ENCODE data around the gene TANGO6. TPM values are rescaled to one million over a fixed set of nuclear protein-coding genes. Genes with fewer than 3 reads are reported as not detected.

TANGO6 gene
- total RNA-seq, 2 donors from 2014 or later: 24.1 to 36.3 TPM

- H3K9me3 Mint-ChIP-seq: no peaks in the 10 kb centered on the region
- H3K27me3 Mint-ChIP-seq: no peaks in the 10 kb centered on the region
- no peak overlapping the region for H3K27ac Mint-ChIP-seq
- H3K36me3 Mint-ChIP-seq (ENCODE audit: low read depth): peaks cover 5% of the 10 kb centered on the region
- H3K4me3 Mint-ChIP-seq: no peak overlapping the region
- no peak for ATAC-seq (replicated peaks)
- no peaks in the 10 kb centered on the region for H3K4me1 Mint-ChIP-seq
Measured at GRCh38 chr16:68951991-68952877, 108.9 kb downstream of the TANGO6 start.

GRCh38 chr16:68954911-68955635, 111.7 kb downstream of the TANGO6 start:
- Mint-ChIP-seq H3K9me3 (no peaks in the 10 kb centered on the region), H3K4me1 (no peaks in the 10 kb centered on the region), H3K27ac (no peak overlapping the region), H3K4me3 (no peak overlapping the region), H3K36me3 (ENCODE audit: low read depth) (no peaks in the 10 kb centered on the region), H3K27me3 (no peaks in the 10 kb centered on the region)
- ATAC-seq (replicated peaks): no peak

GRCh38 chr16:68960910-68961309, 117.6 kb downstream of the TANGO6 start:
- Mint-ChIP-seq H3K27me3 (no peaks in the 10 kb centered on the region), H3K27ac (no peak overlapping the region), H3K4me1 (no peaks in the 10 kb centered on the region), H3K9me3 (no peaks in the 10 kb centered on the region), H3K36me3 (ENCODE audit: low read depth) (peaks cover 11% of the 10 kb centered on the region), H3K4me3 (no peak overlapping the region)
- no peak for ATAC-seq (replicated peaks)

GRCh38 chr16:68961778-68962402, 118.6 kb downstream of the TANGO6 start:
- Mint-ChIP-seq H3K4me3 (no peak overlapping the region), H3K27me3 (no peaks in the 10 kb centered on the region), H3K36me3 (ENCODE audit: low read depth) (peaks cover 11% of the 10 kb centered on the region), H3K4me1 (no peaks in the 10 kb centered on the region), H3K9me3 (no peaks in the 10 kb centered on the region), H3K27ac (no peak overlapping the region)
- no peak for ATAC-seq (replicated peaks)

- Mint-ChIP-seq H3K27ac (no peak overlapping the region), H3K27me3 (no peaks in the 10 kb centered on the region), H3K9me3 (no peaks in the 10 kb centered on the region), H3K36me3 (ENCODE audit: low read depth) (peaks cover 33% of the 10 kb centered on the region), H3K4me3 (no peak overlapping the region), H3K4me1 (no peaks in the 10 kb centered on the region)
- no peak for ATAC-seq (replicated peaks)
Measured at GRCh38 chr16:68969338-68969737, 126.0 kb downstream of the TANGO6 start.

- H3K4me1 Mint-ChIP-seq: no peaks in the 10 kb centered on the region
- H3K9me3 Mint-ChIP-seq: no peaks in the 10 kb centered on the region
- H3K27me3 Mint-ChIP-seq: no peaks in the 10 kb centered on the region
- peaks cover 60% of the 10 kb centered on the region for H3K36me3 Mint-ChIP-seq (ENCODE audit: low read depth)
- no peak overlapping the region for H3K27ac Mint-ChIP-seq
- ATAC-seq (replicated peaks): no peak
- H3K4me3 Mint-ChIP-seq: no peak overlapping the region
Measured at GRCh38 chr16:68972013-68972412, 128.7 kb downstream of the TANGO6 start.

GRCh38 chr16:68972720-68973119, 129.4 kb downstream of the TANGO6 start:
- no peaks in the 10 kb centered on the region for H3K27me3 Mint-ChIP-seq
- H3K27ac Mint-ChIP-seq: no peak overlapping the region
- no peak for ATAC-seq (replicated peaks)
- H3K4me1 Mint-ChIP-seq: no peaks in the 10 kb centered on the region
- H3K36me3 Mint-ChIP-seq (ENCODE audit: low read depth): peaks cover 57% of the 10 kb centered on the region
- H3K9me3 Mint-ChIP-seq: no peaks in the 10 kb centered on the region
- H3K4me3 Mint-ChIP-seq: no peak overlapping the region

- Mint-ChIP-seq H3K4me3 (no peak overlapping the region), H3K4me1 (no peaks in the 10 kb centered on the region), H3K27ac (no peak overlapping the region), H3K9me3 (no peaks in the 10 kb centered on the region), H3K36me3 (ENCODE audit: low read depth) (peaks cover 65% of the 10 kb centered on the region), H3K27me3 (no peaks in the 10 kb centered on the region)
- ATAC-seq (replicated peaks): no peak
Measured at GRCh38 chr16:68973611-68974120, 130.3 kb downstream of the TANGO6 start.

GRCh38 chr16:68978303-68978954, 135.1 kb downstream of the TANGO6 start:
- Mint-ChIP-seq H3K4me1 (no peaks in the 10 kb centered on the region), H3K27me3 (no peaks in the 10 kb centered on the region), H3K27ac (no peak overlapping the region), H3K9me3 (no peaks in the 10 kb centered on the region), H3K4me3 (no peak overlapping the region), H3K36me3 (ENCODE audit: low read depth) (peaks cover 82% of the 10 kb centered on the region)
- ATAC-seq (replicated peaks): no peak

- no peak for ATAC-seq (replicated peaks)
- peaks cover 69% of the 10 kb centered on the region for H3K36me3 Mint-ChIP-seq (ENCODE audit: low read depth)
- no peaks in the 10 kb centered on the region for H3K4me1 Mint-ChIP-seq
- no peaks in the 10 kb centered on the region for H3K9me3 Mint-ChIP-seq
- no peak overlapping the region for H3K4me3 Mint-ChIP-seq
- no peak overlapping the region for H3K27ac Mint-ChIP-seq
- no peaks in the 10 kb centered on the region for H3K27me3 Mint-ChIP-seq
Measured at GRCh38 chr16:68980695-68981315, 137.5 kb downstream of the TANGO6 start.

GRCh38 chr16:68981971-68982370, 138.6 kb downstream of the TANGO6 start:
- Mint-ChIP-seq H3K27me3 (no peaks in the 10 kb centered on the region), H3K36me3 (ENCODE audit: low read depth) (peaks cover 64% of the 10 kb centered on the region), H3K4me1 (no peaks in the 10 kb centered on the region), H3K4me3 (no peak overlapping the region), H3K9me3 (no peaks in the 10 kb centered on the region), H3K27ac (no peak overlapping the region)
- ATAC-seq (replicated peaks): no peak

- no peak overlapping the region for H3K27ac Mint-ChIP-seq
- no peaks in the 10 kb centered on the region for H3K9me3 Mint-ChIP-seq
- no peaks in the 10 kb centered on the region for H3K4me1 Mint-ChIP-seq
- no peak overlapping the region for H3K4me3 Mint-ChIP-seq
- peaks cover 59% of the 10 kb centered on the region for H3K36me3 Mint-ChIP-seq (ENCODE audit: low read depth)
- ATAC-seq (replicated peaks): no peak
- no peaks in the 10 kb centered on the region for H3K27me3 Mint-ChIP-seq
Measured at GRCh38 chr16:68984467-68984866, 141.1 kb downstream of the TANGO6 start.

GRCh38 chr16:68985268-68985667, 141.9 kb downstream of the TANGO6 start:
- ATAC-seq (replicated peaks): no peak
- Mint-ChIP-seq H3K27me3 (no peaks in the 10 kb centered on the region), H3K36me3 (ENCODE audit: low read depth) (peaks cover 55% of the 10 kb centered on the region), H3K4me1 (no peaks in the 10 kb centered on the region), H3K4me3 (no peak overlapping the region), H3K27ac (no peak overlapping the region), H3K9me3 (no peaks in the 10 kb centered on the region)

- Mint-ChIP-seq H3K4me1 (no peaks in the 10 kb centered on the region), H3K36me3 (ENCODE audit: low read depth) (peaks cover 49% of the 10 kb centered on the region)
- no peak for ATAC-seq (replicated peaks)
Measured at GRCh38 chr16:68985855-68986254, 142.5 kb downstream of the TANGO6 start.

More at GRCh38 chr16:68985855-68986254, 142.5 kb downstream of the TANGO6 start:
- H3K9me3 Mint-ChIP-seq: no peaks in the 10 kb centered on the region
- H3K27ac Mint-ChIP-seq: no peak overlapping the region
- no peaks in the 10 kb centered on the region for H3K27me3 Mint-ChIP-seq
- no peak overlapping the region for H3K4me3 Mint-ChIP-seq
